ENCODE data around the gene ZNF433. TPM values are rescaled to one million over a fixed set of nuclear protein-coding genes. Genes with fewer than 3 reads are reported as not detected.

Gene ZNF433
- total RNA-seq, 1 donor from 2014 or later, result 7.5 TPM

GRCh38 chr19:11964858-11965645 is 70.4 kb downstream of the ZNF433 start, which contains the start of gene ZNF763:
Gene ZNF763, plus strand, starts transcription at chr19:11965040. Its CDS starts 169 bp downstream, at chr19:11965209.
- peak; percentile 94 for DNase-seq (ENCODE audit: extremely low spot score, unreplicated experiment)
- Mint-ChIP-seq H3K27me3 (ENCODE audit: unreplicated experiment) (no peaks in the 10 kb centered on the region), H3K36me3 (ENCODE audit: unreplicated experiment) (peaks cover 7% of the 10 kb centered on the region), H3K9me3 (ENCODE audit: unreplicated experiment) (no peaks in the 10 kb centered on the region), H3K4me3 (ENCODE audit: unreplicated experiment) (peak within 1 kb of the TSS; percentile 84), H3K27ac (ENCODE audit: unreplicated experiment) (peak within 1 kb of the TSS; percentile 98), H3K4me1 (ENCODE audit: unreplicated experiment) (peaks cover 18% of the 10 kb centered on the region)
- TF ChIP-seq CTCF (IDR thresholded peaks at IDR 0.05), result no peak

Other genes starting within 250 kb of the ZNF433 start
- gene ZNF491, start 237.2 kb downstream of the ZNF433 start, total RNA-seq, result 4.4 and 6.2 TPM in 2 replicates
- 12.8 and 13.0 TPM in 2 replicates for gene ZNF440, start 221.4 kb downstream of the ZNF433 start, total RNA-seq
- gene ZNF439, start 187.0 kb downstream of the ZNF433 start, total RNA-seq, result 1.0 and 1.2 TPM in 2 replicates
- 11.9 and 14.2 TPM in 2 replicates for gene ZNF69, start 147.9 kb downstream of the ZNF433 start, total RNA-seq
- gene ZNF700, start 110.6 kb downstream of the ZNF433 start, total RNA-seq, result 6.7 and 8.0 TPM in 2 replicates
- 2.1 and 4.3 TPM in 2 replicates for gene ZNF763, start 70.6 kb downstream of the ZNF433 start, total RNA-seq
- 0.38 TPM in 1 of 2 replicates, not detected in the other for gene ZNF878, start 17.3 kb upstream of the ZNF433 start, total RNA-seq
- gene ZNF844, start 29.1 kb upstream of the ZNF433 start, total RNA-seq, result 10.2 and 12.7 TPM in 2 replicates
- 3.9 and 8.5 TPM in 2 replicates for gene ZNF20, start 104.7 kb upstream of the ZNF433 start, total RNA-seq
- 9.1 and 11.6 TPM in 2 replicates for gene ZNF625, start 121.1 kb upstream of the ZNF433 start, total RNA-seq
- 10.4 and 12.9 TPM in 2 replicates for gene ZNF136, start 127.4 kb upstream of the ZNF433 start, total RNA-seq

Data from osteocyte (in vitro differentiated cells).